ENCODE measurements around the gene MAGEA6. TPM values are rescaled to one million over a fixed set of nuclear protein-coding genes. Genes with fewer than 3 reads are reported as not detected.
A peak's percentile ranks its signal among the peaks of the same experiment; 100 is the strongest.
"Not testable (repeated sequence)": the region's sequence is repeated elsewhere in the genome, so short reads cannot be mapped to it uniquely, and the experiment has no call there.

MAGEA6 gene
- not detected for total RNA-seq

GRCh38 chrX:152769549-152770289 is at the start of gene MAGEA6:
MAGEA6 (minus strand) TSS chrX:152769689; CDS start chrX:152767650, 2,039 bp downstream.
- DNase-seq, result not testable (repeated sequence)

DNA sequence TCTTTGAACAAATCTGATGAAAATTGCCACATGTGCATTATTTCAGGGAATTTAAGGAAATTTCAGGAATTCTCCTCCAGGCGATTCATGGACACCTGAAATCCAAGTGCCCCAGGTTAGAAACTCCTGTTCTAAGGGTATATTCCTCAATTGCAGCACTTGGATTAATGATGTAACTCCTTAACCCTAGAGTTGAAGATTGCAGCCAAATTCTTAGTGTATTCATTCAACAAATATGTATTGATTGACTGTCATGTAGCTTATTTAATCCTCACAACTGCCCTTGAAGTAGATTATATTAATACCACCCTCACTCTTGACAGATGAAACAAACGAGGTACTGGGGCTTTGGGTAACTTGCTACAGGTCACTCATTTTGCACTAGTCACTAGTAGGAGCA is 49.8 kb upstream of the MAGEA6 start:
- DNase-seq, result no peak

DNA sequence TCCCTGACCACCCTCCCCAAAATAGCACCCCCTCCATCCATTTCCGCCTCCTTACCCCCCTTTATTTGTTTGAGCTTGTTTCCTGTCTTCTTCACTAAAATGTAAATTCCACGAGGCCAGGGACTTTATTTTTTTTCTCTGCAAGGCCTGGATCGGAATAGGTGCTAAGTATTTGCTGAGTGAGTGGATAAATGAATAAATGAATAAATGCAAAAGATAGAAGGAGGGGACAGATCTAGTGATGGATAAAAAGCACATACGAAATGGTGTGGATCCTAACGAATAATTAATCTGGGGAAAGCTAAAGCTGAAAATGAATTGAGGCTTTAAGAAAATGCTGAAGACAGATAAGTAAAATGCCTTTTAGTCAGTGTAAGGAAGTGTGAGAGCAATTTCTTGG is 48.9 kb upstream of the MAGEA6 start:
- DNase-seq, result no peak

DNA sequence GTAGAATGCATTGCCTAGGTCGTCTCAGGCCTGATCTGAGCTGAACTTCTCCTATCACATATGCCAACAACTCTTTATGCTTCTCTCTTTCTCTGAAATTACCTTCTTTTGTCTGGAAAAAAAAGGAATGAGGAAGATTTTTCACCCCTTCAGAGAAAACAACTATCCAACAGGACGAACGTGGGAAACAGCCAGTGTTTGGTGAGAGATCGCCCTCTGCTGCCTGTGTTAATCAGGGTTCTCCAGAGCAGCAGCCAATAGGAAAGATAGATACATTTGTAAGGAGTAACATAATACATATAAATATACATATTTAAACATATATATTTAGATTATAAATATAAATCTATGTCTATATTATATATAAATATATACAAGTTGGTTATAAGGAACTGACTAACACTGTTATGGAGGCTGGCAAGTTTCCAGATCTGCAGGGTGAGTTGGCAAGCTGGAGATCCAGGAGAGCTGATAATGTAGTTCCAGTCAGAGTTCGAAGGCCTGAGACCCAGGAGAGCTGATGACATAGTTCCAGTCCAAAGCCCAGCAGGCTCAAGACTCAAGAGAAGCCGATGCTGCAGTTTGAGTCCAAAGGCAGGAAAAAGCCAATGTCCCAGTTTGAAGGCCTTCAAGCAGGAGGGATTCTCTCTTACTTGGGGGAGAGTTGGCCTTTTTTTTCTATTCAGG is 47.7 kb upstream of the MAGEA6 start:
- peak; percentile 2 for DNase-seq

- DNase-seq, result no peak
Observed at GRCh38 chrX:152814048-152814447, 44.6 kb upstream of the MAGEA6 start.

DNA sequence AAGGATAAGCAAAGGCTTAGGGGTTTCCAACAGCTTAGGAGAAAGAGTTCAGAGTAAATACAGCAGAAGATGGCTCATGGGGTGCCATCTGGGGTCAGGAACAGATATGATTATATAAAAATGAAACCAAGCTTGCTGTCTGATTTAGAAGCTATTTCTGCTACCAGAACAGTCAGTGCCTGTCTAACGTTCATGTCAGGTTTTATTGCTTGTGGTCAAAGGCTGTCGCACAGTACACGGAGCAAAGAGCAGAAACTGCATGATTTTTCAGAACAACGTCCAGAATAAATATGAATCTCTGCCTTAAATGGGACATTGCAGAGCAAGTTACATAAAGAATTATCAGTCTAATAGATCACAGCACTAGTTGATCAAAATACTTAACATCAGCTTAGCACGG is 43.7 kb upstream of the MAGEA6 start:
- DNase-seq, result no peak

GRCh38 chrX:152810403-152810802 is 40.9 kb upstream of the MAGEA6 start:
- DNase-seq, result no peak

GRCh38 chrX:152806035-152806434 is 36.5 kb upstream of the MAGEA6 start:
- DNase-seq, result no peak

DNA sequence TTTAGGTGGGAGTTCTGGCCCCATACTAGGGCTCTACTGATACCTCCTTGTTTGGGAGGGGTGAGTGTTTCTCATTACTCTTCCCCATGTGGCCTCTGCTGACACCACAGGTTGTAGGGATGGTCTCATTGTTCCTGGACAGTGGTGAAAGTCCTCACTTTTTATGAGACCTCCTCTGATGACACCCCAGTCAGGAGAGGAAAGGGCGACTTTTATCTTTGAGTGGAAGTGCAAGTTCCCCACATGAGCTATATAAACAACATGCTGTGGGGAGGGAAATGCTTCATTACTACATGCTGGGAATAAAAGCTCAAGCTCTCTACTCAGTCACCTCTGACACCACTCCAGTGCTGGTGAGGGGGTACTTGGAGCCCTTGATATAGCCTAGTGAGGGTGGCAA is 29.5 kb upstream of the MAGEA6 start:
- no peak for DNase-seq

GRCh38 chrX:152787062-152787461 is 17.6 kb upstream of the MAGEA6 start:
- DNase-seq, result not testable (repeated sequence)

- not testable (repeated sequence) for DNase-seq
Observed at GRCh38 chrX:152766562-152766961, 2.9 kb downstream of the MAGEA6 start.

- not testable (repeated sequence) for DNase-seq
Observed at GRCh38 chrX:152761582-152761981, 7.9 kb downstream of the MAGEA6 start.

DNA sequence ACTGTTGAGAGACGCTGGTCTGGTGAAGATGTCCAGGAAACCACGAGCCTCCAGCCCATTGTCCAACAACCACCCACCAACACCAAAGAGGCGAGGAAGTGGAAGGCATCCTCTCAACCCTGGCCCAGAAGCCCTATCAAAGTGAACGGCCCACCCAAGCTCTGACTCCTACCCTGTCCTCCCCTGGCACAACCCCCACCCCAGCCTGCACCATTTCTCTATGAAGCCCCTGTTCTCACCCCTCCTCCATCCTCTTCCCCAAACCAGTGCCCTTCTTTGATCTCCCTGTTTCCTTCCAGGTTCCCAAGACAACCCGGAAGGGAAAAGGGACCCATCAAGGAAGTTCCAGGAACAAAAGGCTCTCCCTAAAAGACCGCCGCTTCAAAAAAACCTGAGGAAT is 9.9 kb downstream of the MAGEA6 start:
- DNase-seq, result not testable (repeated sequence)

DNA sequence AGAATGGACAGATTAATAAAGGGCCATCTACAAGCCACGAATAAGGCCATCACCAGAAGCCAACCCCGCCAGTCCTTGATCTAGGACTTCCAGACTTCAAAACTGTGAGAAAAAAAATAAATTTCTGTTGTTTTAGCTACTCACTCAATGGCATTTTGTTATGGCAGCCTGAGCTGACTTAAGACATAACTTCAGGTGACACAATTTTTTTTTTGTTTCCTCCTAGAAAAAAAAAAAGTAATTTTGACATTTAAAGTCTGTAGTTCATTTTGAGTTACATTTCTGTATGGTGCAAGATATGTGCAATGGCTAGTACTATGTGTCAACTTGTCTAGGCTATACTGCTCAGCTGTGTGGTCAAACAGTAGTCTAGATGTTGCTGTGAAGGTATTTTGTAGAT is 10.6 kb downstream of the MAGEA6 start, which contains the start of gene CSAG3:
Gene CSAG3 (plus strand): TSS at position 301 of the 400 bp plus-strand sequence.
- DNase-seq, result not testable (repeated sequence)

- DNase-seq, result not testable (repeated sequence)
Observed at GRCh38 chrX:152754871-152755270, 14.6 kb downstream of the MAGEA6 start.

DNA sequence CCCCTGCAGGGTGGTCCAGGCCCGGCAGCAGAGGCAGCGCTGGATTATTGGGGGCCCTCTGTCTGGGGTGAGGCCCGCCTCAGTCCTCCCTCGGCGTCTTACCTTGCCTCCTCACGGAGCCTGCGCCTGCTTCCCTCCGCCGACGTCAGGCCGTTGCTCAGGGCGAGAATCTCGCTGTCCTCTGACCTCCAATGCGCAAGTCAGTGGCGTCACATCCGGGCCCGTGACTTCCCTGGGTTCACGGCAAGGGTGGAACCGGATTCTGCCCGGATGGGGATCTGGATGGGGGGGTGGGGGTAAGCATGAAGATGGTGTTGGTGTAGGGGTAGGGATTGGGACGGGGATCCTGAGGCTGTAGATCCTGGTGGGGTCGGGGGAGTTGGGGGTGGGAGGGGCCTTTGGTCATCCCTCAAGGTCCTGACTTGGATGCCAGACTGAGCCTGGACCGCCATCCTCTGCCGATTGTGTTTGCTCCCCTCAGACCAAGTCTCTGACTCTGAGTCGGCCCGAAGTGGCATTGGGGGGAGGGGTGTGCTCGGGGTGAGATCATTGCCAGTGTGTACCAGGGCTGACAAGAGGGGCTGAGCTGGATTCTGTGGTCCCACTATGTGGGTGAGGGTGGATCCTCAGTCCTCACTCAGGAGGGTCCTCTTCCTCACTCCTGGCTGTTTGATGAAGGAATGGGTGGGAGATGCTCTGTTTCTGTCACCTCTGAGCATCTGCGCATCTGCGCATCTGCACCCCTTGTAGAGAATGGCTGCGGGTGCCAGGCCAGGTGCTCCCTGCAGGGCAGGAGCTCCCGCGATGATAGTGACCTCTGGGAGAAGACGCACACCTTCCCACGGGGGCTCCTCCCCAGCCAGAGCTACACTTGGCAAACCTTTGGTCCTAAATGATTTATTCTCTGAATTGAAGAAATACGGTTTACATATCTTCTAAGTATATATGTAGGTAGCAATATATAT is 15.5 kb downstream of the MAGEA6 start, which contains the start of gene MAGEA2:
Gene MAGEA2 (minus strand): TSS at position 157 of the 965 bp plus-strand sequence. CDS start 2,479 bp downstream, outside the sequence.
- DNase-seq, result not testable (repeated sequence)

- no peak for DNase-seq
Observed at GRCh38 chrX:152738560-152738959, 30.9 kb downstream of the MAGEA6 start.

GRCh38 chrX:152736528-152736927 is 33.0 kb downstream of the MAGEA6 start:
- DNase-seq, result not testable (repeated sequence)

DNA sequence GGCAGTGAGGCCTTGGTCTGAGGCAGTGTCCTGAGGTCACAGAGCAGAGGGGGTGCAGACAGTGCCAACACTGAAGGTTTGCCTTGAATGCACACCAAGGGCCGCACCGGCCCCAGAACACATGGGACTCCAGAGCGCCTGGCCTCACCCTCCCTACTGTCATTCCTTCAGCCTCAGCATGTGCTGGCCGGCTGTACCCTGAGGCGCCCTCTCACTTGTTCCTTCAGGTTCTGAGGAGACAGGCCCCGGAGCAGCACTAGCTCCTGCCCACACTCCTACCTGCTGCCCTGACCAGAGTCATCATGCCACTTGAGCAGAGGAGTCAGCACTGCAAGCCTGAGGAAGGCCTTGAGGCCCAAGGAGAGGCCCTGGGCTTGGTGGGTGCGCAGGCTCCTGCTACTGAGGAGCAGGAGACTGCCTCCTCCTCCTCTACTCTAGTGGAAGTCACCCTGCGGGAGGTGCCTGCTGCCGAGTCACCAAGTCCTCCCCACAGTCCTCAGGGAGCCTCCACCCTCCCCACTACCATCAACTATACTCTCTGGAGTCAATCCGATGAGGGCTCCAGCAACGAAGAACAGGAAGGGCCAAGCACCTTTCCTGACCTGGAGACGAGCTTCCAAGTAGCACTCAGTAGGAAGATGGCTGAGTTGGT is 33.5 kb downstream of the MAGEA6 start:
- DNase-seq, result no peak

- no peak for DNase-seq
Observed at GRCh38 chrX:152735101-152735500, 34.4 kb downstream of the MAGEA6 start.

DNA sequence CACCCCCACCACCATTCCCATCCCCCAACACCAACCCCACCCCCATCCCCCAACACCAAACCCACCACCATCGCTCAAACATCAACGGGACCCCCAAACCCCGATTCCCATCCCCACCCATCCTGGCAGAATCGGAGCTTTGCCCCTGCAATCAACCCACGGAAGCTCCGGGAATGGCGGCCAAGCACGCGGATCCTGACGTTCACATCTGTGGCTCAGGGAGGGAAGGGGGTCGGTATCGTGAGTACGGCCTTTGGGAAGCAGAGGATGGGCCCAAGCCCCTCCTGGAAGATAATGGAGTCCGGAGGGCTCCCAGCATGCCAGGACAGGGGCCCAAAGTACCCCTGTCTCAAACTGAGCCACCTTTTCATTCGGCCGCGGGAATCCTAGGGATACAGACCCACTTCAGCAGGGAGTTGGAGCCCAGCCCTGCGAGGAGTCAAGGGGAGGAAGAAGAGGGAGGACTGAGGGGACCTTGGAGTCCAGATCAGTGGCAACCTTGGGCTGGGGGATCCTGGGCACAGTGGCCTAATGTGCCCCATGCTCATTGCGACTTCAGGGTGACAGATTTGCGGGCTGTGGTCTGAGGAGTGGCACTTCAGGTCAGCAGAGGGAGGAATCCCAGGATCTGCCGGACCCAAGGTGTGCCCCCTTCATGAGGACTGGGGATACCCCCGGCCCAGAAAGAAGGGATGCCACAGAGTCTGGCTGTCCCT is 35.2 kb downstream of the MAGEA6 start:
- not testable (repeated sequence) for DNase-seq
